Lung microvascular endothelial cell (primary cell): Measurements from ENCODE around the gene KRTAP1-1. TPM values are rescaled to one million over a fixed set of nuclear protein-coding genes. Genes with fewer than 3 reads are reported as not detected.
"Not testable (repeated sequence)": the region's sequence is repeated elsewhere in the genome, so short reads cannot be mapped to it uniquely, and the experiment has no call there.

Source experiments
- DNase-seq, 2 donors: peaks; one replicate each; pipeline versions ENCODE4 v3.0.0 to v3.0.0-alpha.2; 2010; ENCODE audit warnings: low read depth in 2 of 2
- total RNA-seq: library from RNA; depleted of rRNA; stranded (reverse); fragments of >200 nt; gene quantifications from 2 replicates; pipeline ENCODE4 v1.2.1, GENCODE V29; 2014

Gene KRTAP1-1
- not detected in 2 replicates for total RNA-seq

DNA sequence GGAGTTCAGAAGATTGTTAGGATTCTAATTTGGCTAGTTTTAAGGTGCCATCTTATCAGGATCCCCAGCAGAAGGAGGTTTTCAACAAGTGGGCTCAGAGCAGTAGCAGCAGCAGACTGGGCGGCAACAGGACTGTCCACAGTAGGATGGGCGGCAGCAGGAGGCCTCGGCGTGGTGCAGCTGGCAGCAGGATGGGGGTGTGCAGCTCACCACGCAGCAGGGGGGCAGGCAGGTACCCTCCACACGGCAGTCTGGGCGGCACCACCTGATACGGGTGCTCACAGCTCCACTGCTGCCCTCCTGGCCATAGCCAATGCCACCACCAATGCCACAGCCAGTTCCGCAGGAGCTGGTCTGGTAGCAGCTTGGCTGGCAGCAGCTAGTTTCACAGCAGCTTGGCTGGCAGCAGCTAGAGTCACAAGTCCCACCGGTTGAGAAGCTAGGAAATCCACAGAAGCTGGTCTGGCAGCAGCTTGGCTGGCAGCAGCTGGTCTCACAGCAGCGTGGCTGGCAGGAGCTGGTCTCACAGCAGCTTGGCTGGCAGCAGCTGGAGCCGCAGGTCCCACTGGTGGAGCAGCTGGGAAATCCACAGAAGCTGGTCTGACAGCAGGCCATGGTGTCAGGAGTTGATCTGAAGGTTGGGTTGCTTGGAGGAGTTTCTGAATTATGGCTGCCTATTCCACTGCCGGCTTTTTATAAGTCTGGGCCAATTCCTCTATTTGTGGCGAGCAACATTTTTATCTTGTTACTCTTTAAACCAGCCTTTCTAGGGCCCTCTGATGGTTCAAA lies at the start of gene KRTAP1-1:
Gene KRTAP1-1, minus strand, starts transcription at position 668 of the 789 bp plus-strand sequence. Its CDS starts 53 bp downstream, at position 615.
- not testable (repeated sequence) for DNase-seq

DNA sequence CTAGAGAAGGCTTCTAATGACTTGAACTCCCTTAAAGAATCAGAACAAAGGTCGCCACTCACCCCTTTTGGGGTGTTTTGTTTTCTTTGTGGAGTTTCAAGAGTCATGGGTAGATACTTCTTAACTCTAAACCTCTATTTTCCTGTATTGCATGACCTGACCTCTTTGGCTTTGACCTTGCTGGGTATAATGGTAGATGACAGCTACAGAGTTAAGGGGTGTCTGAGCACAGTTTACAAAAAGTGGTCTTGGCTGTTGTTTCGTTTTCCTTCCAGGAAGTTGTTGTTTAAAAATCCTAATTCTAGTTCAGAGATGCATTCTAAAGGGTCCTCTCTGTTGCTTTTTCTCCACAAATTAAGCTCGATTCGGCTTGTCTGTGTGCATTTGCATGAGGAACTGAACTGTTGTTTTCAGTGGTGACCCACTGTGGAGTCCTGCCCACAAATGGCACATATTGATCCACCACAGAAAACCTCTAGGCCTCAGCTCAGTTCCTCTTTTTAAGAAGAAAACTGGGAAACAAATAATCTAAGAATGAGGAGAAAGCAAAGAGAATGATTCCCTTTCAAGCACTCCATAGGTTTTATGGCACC lies 47.6 kb upstream of the KRTAP1-1 start:
- not testable (repeated sequence) for DNase-seq

- not testable (repeated sequence) for DNase-seq
Measured at GRCh38 chr17:41084100-41084856, 43.0 kb upstream of the KRTAP1-1 start, which contains the start of gene KRTAP4-7. TSS of gene KRTAP4-7 (plus strand) at chr17:41084150. CDS start at chr17:41084207, 57 bp downstream.

DNA sequence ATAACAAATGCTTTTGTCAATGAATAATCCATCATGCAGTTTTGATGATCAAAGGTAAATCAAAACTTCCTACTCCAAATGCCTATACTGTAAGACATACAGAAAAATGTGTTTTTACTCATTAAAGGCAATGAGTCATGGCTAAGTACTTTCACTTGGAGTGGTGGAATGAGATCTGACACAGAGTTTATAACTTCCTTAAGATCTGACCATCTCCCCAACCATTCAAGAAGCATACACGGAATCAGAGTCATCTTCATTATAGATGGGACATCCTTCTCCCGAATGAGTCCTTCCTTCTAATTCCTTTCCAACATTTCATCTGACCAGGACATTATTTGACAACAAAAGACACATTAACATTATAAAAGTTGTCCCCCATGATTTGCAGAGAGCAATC lies 42.2 kb upstream of the KRTAP1-1 start:
- DNase-seq, result not testable (repeated sequence)

DNA sequence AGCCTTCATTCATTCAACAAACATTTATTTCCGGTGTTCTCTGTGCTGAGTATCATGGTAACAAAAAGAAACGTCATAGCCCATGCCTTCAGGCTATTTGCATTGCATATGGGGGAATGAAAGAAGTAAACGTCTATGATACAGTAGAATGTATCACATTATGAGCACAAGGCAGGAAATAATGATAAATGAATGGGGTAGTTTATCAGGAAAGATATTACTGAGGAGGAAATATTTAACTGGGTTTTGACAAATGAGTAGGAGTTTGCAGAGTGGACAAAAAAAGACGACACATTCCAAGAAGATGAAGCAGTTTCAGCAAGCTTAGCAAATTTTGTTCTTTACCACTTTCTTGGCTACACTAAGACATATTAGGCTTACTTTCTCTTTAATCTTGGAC lies 41.4 kb upstream of the KRTAP1-1 start:
- DNase-seq, result no peak

DNA sequence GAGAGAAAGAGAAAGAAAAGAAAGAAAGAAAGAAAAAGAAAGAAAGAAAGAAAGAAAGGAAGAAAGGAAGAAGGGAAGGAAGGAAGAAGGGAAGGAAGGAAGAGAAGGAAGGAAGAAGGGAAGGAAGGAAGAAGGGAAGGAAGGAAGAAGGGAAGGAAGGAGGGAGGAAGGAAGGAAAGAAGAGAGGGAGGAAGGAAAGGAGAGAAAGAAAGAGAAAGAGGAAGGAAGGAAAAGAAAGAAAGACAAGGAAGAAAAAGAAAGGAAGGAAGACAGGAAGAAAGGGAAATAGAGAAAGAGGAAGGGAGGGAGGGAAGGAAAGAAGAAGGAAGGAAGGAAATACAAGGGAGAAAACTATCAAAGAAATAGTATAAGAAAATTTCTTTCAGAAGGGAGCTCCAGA lies 35.5 kb upstream of the KRTAP1-1 start:
- no peak for DNase-seq

- DNase-seq, result no peak
Measured at GRCh38 chr17:41073676-41074075, 32.4 kb upstream of the KRTAP1-1 start.

GRCh38 chr17:41071606-41072360 lies 30.5 kb upstream of the KRTAP1-1 start:
- DNase-seq, result no peak

GRCh38 chr17:41069031-41069430 lies 27.8 kb upstream of the KRTAP1-1 start:
- no peak for DNase-seq

DNA sequence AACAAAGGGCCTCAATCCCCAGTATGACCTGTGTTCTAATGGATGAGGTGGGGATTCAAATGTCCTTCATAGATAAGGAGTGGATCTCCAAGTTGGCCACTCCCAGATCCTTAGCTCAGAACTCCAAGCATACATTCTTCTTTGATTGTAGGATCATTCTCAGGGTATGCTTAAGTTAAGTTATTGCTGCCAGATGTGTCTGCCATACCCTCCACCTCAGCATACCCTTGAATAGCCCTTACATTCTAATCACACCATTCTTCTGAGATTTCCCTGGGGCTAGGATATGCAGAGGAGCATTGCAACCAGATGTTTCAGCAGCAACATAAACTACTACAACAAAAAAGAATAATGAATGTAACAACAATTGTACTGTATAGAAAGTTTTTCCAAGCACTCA lies 26.0 kb upstream of the KRTAP1-1 start:
- DNase-seq, result no peak

GRCh38 chr17:41065829-41066624 lies 24.8 kb upstream of the KRTAP1-1 start, which contains the start of gene KRTAP2-4:
TSS of gene KRTAP2-4 (minus strand) at chr17:41065879. CDS start at chr17:41065845, 34 bp downstream.
- DNase-seq, result no peak

DNA sequence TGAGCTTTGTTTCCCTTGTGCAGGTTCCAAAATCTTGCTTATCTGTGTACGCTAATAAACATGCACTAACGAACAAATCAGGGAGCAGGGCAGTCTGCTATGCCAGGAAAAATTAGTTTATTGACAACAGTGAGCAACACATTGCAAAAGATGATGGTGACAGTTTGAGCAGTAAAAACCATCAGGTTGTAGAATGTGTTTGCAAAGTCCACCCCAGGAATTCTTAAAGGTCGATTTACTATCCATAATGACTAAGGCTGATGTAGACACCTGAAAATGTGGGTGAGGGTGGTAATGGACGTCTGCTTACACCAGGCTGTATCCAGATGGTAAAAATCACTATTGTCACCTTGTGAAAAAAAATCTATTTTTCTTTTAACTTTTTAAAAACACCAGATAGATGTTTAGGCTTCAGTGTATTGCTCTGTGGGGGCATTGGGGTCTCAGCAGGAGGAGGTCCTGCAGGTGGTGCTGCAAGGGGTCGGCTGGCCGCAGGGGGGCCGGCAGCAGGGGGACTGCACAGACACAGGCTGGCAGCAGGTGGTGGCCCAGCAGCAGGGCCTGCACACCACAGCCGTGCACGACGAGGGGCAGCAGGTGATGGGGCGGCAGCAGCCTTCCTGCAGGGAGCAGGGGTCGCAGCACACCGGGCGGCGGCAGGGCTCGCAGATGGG lies 23.9 kb upstream of the KRTAP1-1 start:
- DNase-seq, result not testable (repeated sequence)

GRCh38 chr17:41064301-41064700 lies 23.1 kb upstream of the KRTAP1-1 start:
- DNase-seq, result no peak

DNA sequence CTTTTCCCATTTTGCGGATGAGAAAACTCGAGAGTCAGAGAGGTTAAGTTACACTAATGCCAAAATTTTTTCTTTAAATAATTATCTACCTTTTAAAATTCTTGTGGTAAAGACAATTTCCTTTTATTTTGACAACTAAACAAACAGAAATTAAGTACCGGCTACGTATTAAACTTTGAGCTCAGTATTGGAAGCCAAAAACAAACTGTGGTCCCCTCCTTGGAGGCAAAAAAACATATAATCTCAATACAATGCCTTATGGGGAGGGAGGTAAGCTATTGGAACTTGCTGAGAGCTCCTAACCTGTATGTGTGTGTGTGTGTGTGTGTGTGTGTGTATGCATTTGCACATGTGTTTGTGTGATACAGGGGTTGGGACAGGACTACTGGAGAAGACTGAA lies 22.2 kb upstream of the KRTAP1-1 start:
- DNase-seq, result no peak

GRCh38 chr17:41061964-41062363 lies 20.7 kb upstream of the KRTAP1-1 start:
- no peak for DNase-seq

GRCh38 chr17:41060052-41060604 lies 18.9 kb upstream of the KRTAP1-1 start, which contains the start of gene KRTAP2-3:
TSS of gene KRTAP2-3 (minus strand) at chr17:41060114. CDS start at chr17:41060050, 64 bp downstream.
- peak in 1 of 2 donors; percentile 12 for DNase-seq

- not testable (repeated sequence) for DNase-seq
Measured at GRCh38 chr17:41059276-41060051, 18.2 kb upstream of the KRTAP1-1 start.

GRCh38 chr17:41058741-41059140 lies 17.5 kb upstream of the KRTAP1-1 start:
- no peak for DNase-seq

- DNase-seq, result no peak
Measured at GRCh38 chr17:41057547-41057946, 16.3 kb upstream of the KRTAP1-1 start.
